Measurements from ENCODE around the gene MEI4. TPM values are rescaled to one million over a fixed set of nuclear protein-coding genes. Genes with fewer than 3 reads are reported as not detected.

Gene MEI4
- total and polyA plus RNA-seq, 2 of the 13 experiments (the other 11 are each of a cell fraction or from before 2014, with no cell fraction given): not detected

GRCh38 chr6:77834591-77834996, 181.8 kb downstream of the MEI4 start (continued):
- TF ChIP-seq ZSCAN20 (CRISPR knock-in tag; IDR thresholded peaks at IDR 0.05; ENCODE audit: borderline replicate concordance) (peak; percentile 69; the same call in 1 of the 2 replicates), ZFP82 (CRISPR knock-in tag; IDR thresholded peaks at IDR 0.05; ENCODE audit: borderline replicate concordance) (no peak), PRMT3 (CRISPR knock-in tag; IDR thresholded peaks at IDR 0.05; ENCODE audit: borderline replicate concordance, low read depth) (no peak), CBX5 (CRISPR knock-in tag; IDR thresholded peaks at IDR 0.05; ENCODE audit: borderline replicate concordance) (peak; percentile 27; the same call in 1 of the 2 replicates), ZBTB34 (CRISPR knock-in tag; IDR thresholded peaks at IDR 0.05) (peak; percentile 39; the same call in 1 of the 2 replicates), ZNF605 (CRISPR knock-in tag; IDR thresholded peaks at IDR 0.05) (peak; percentile 69), JUND (CRISPR knock-in tag; IDR thresholded peaks at IDR 0.05) (0 out of 2 replicates have a peak, but pooled peaks have one; percentile 25), GATA4 (IDR thresholded peaks at IDR 0.05; ENCODE audit: borderline replicate concordance, low read depth) (peak; percentile 92; the same call in 1 of the 2 replicates), RFXANK (CRISPR knock-in tag; IDR thresholded peaks at IDR 0.05) (0 out of 2 replicates have a peak, but pooled peaks have one; percentile 80), YEATS4 (CRISPR knock-in tag; IDR thresholded peaks at IDR 0.05; ENCODE audit: borderline replicate concordance) (peak; percentile 24; the same call in 1 of the 2 replicates), PLRG1 (conservative IDR thresholded peaks at IDR 0.05) (no peak), EP300 (IDR thresholded peaks at IDR 0.05; ENCODE audit: low read depth in 2 of 2, low read length in 2 of 2) (peak in 1 of 2 experiments; percentile 96; a peak in 2 of 4 replicates), EP300 (CRISPR knock-in tag; IDR thresholded peaks at IDR 0.05; ENCODE audit: borderline replicate concordance) (peak; percentile 92; the same call in 1 of the 2 replicates), PPARG (CRISPR knock-in tag; conservative IDR thresholded peaks at IDR 0.05) (peak; percentile 98), ZBTB26 (CRISPR knock-in tag; IDR thresholded peaks at IDR 0.05; ENCODE audit: borderline replicate concordance) (peak; percentile 75; the same call in 1 of the 2 replicates), DNMT3B (CRISPR knock-in tag; conservative IDR thresholded peaks at IDR 0.05) (0 out of 2 replicates have a peak, but pooled peaks have one; percentile 34), PATZ1 (CRISPR knock-in tag; IDR thresholded peaks at IDR 0.05) (peak; percentile 75), SOX6 (IDR thresholded peaks at IDR 0.05) (no peak), SOX6 (CRISPR knock-in tag; IDR thresholded peaks at IDR 0.05) (peak; percentile 93), PHF21A (CRISPR knock-in tag; IDR thresholded peaks at IDR 0.05) (peak; percentile 74), ZNF574 (CRISPR knock-in tag; IDR thresholded peaks at IDR 0.05) (no peak)

Measured in HepG2 (cell line).